Measurements from ENCODE around the gene OR5H2. TPM values are rescaled to one million over a fixed set of nuclear protein-coding genes. Genes with fewer than 3 reads are reported as not detected.

OR5H2 gene
- total and polyA plus RNA-seq, 2 of the 4 experiments (the other 2 are of a cell fraction): not detected

- no peaks in the 10 kb centered on the region for H3K27me3 ChIP-seq (ENCODE audit: control insufficient read depth, insufficient read depth, low read length)
- no peaks in the 10 kb centered on the region for H3K79me1 ChIP-seq (ENCODE audit: low read depth in 1 of 2, low read length in 2 of 2)
- no peaks in the 10 kb centered on the region for H3K4me1 ChIP-seq (ENCODE audit: control insufficient read depth, insufficient read depth, low read length)
- H2BK15ac ChIP-seq (ENCODE audit: low read depth, low read length): no peak overlapping the region
- no peak overlapping the region for H3K14ac ChIP-seq (replicated peaks; ENCODE audit: low read depth, low read length)
- no peak overlapping the region for H3K4me3 ChIP-seq (ENCODE audit: insufficient read depth, low read depth, low read length)
- H3K9me1 ChIP-seq (ENCODE audit: insufficient read depth, low read length): no peaks in the 10 kb centered on the region
- H3K9me3 ChIP-seq (ENCODE audit: control insufficient read depth, insufficient read depth, low read length): peaks cover 2% of the 10 kb centered on the region; the same call in 1 of the 2 replicates
- no peak overlapping the region for H2AK9ac ChIP-seq (replicated peaks; ENCODE audit: low read depth, low read length, poor library complexity)
- H4K91ac ChIP-seq (ENCODE audit: insufficient read depth, low read depth, low read length): no peak overlapping the region
- intact Hi-C loops (cut with micrococcal nuclease): no loop called here
- ATAC-seq (ENCODE audit: low read depth): no peak
- H2BK120ac ChIP-seq (ENCODE audit: low read depth, low read length): no peak overlapping the region
- H2BK5ac ChIP-seq (ENCODE audit: low read depth, low read length, poor library complexity, severe bottlenecking): no peak overlapping the region
- no peak overlapping the region for H4K8ac ChIP-seq (ENCODE audit: low read depth in 2 of 2, low read length in 2 of 2)
- dilution Hi-C loops (cut with HindIII; ENCODE audit: low sequenced_read_pairs, unreplicated experiment): no loop called here
- no peak overlapping the region for H2AK5ac ChIP-seq (ENCODE audit: low read depth, low read length)
- no peak overlapping the region for H3K18ac ChIP-seq (ENCODE audit: low read depth, low read length)
- WGBS, 2 experiments (ENCODE audit: extremely low coverage in 2 of 2, insufficient read length in 1 of 2): 13% methylated on average over 1 of the region's 3 CpGs; no CpG with 5 or more reads in 1 of the 2 experiments
- H3K9ac ChIP-seq (ENCODE audit: low read depth, low read length): no peak overlapping the region
- no peak overlapping the region for H3K4ac ChIP-seq (ENCODE audit: low read depth, low read length)
- no peak overlapping the region for H2BK20ac ChIP-seq (ENCODE audit: low read depth, low read length)
- BruUV-seq (replicated peaks): no TSS peak
- H2AFZ ChIP-seq (replicated peaks; ENCODE audit: low read length, poor library complexity): no peak overlapping the region
- no peaks in the 10 kb centered on the region for H3K36me3 ChIP-seq (ENCODE audit: control insufficient read depth, insufficient read depth, low read length)
- DNase-seq: no peak
- no peak overlapping the region for H3K27ac ChIP-seq (ENCODE audit: insufficient read depth, low read length)
- no peak overlapping the region for H3K23ac ChIP-seq (ENCODE audit: low read depth, low read length)
- H3K4me2 ChIP-seq (ENCODE audit: low read depth, low read length): no peak overlapping the region
- in situ Hi-C loops (cut with MboI; ENCODE audit: low sequenced_read_pairs): no loop called here
- H4K5ac ChIP-seq (ENCODE audit: low read depth, low read length): no peak overlapping the region
- no peaks in the 10 kb centered on the region for H4K20me1 ChIP-seq (ENCODE audit: insufficient read depth, low read length)
- TF ChIP-seq RCOR1 (IDR thresholded peaks at IDR 0.05; ENCODE audit: insufficient replicate concordance, low read length): no peak
- TF ChIP-seq CEBPB (IDR thresholded peaks at IDR 0.05; ENCODE audit: low read depth, low read length): no peak
- TF ChIP-seq, protein P1, sequence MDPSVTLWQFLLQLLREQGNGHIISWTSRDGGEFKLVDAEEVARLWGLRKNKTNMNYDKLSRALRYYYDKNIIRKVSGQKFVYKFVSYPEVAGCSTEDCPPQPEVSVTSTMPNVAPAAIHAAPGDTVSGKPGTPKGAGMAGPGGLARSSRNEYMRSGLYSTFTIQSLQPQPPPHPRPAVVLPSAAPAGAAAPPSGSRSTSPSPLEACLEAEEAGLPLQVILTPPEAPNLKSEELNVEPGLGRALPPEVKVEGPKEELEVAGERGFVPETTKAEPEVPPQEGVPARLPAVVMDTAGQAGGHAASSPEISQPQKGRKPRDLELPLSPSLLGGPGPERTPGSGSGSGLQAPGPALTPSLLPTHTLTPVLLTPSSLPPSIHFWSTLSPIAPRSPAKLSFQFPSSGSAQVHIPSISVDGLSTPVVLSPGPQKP (IDR thresholded peaks at IDR 0.05; ENCODE audit: borderline replicate concordance, low read depth, low read length): no peak
- TF ChIP-seq BHLHE40 (IDR thresholded peaks at IDR 0.05; ENCODE audit: low read depth, low read length): no peak
- no peak for TF ChIP-seq MAZ (IDR thresholded peaks at IDR 0.05; ENCODE audit: borderline replicate concordance, low read depth, low read length)
- no peak for TF ChIP-seq MAFK (IDR thresholded peaks at IDR 0.05; ENCODE audit: low read depth, low read length)
- no peak for TF ChIP-seq RFX5 (IDR thresholded peaks at IDR 0.05; ENCODE audit: low read depth, low read length)
- no peak for TF ChIP-seq POLR2A (IDR thresholded peaks at IDR 0.05; ENCODE audit: low read depth, low read length)
- TF ChIP-seq MXI1 (IDR thresholded peaks at IDR 0.05; ENCODE audit: borderline replicate concordance, low read depth, low read length): no peak
- TF ChIP-seq CHD1 (IDR thresholded peaks at IDR 0.05; ENCODE audit: low read depth, low read length): no peak
- no peak for TF ChIP-seq USF2 (IDR thresholded peaks at IDR 0.05; ENCODE audit: low read depth, low read length)
- no peak for TF ChIP-seq RAD21 (IDR thresholded peaks at IDR 0.05; ENCODE audit: low read length)
- TF ChIP-seq CTCF (conservative IDR thresholded peaks at IDR 0.05; ENCODE audit: low read depth, low read length): no peak
- TF ChIP-seq FOS (IDR thresholded peaks at IDR 0.05; ENCODE audit: low read depth, low read length): no peak
- TF ChIP-seq NFE2L2 (IDR thresholded peaks at IDR 0.05; ENCODE audit: low read depth, low read length): no peak
- no peak for TF ChIP-seq SMC3 (IDR thresholded peaks at IDR 0.05; ENCODE audit: low read depth, low read length)
- ChIA-PET CTCF (no interaction called here), POLR2A (ENCODE audit: unreplicated experiment) (no interaction called here)
- no peak overlapping the region for H3K56ac ChIP-seq (ENCODE audit: extremely low read depth, insufficient read depth, low read length)
These were observed 7.4 kb upstream of the OR5H2 start for GRCh38 chr3:98274914-98275313.
